Amniotic epithelial cell (primary cell): ENCODE data around the gene BRPF3.

Experiments
- DNase-seq: peaks from one replicate; pipeline ENCODE4 v3.0.0-alpha.2; 2010; ENCODE audit warnings: low read depth

The BRPF3 gene

GRCh38 chr6:36196113-36196879 lies at the start of gene BRPF3:
BRPF3 (plus strand) TSS chr6:36196744; CDS start chr6:36200323, 3,579 bp downstream.
- DNase-seq: peak; percentile 71

- DNase-seq: no peak
Observed at GRCh38 chr6:36147294-36147693, 49.2 kb upstream of the BRPF3 start.

GRCh38 chr6:36149476-36149875 lies 47.1 kb upstream of the BRPF3 start:
- DNase-seq: peak; percentile 66

- peak; percentile 81 for DNase-seq
Observed at GRCh38 chr6:36150283-36150682, 46.3 kb upstream of the BRPF3 start.

GRCh38 chr6:36154286-36154685 lies 42.3 kb upstream of the BRPF3 start:
- no peak for DNase-seq

- no peak for DNase-seq
Observed at GRCh38 chr6:36155662-36156061, 40.9 kb upstream of the BRPF3 start.

GRCh38 chr6:36160147-36160760 lies 36.3 kb upstream of the BRPF3 start:
- DNase-seq: peak; percentile 77

GRCh38 chr6:36169023-36170007 lies 27.2 kb upstream of the BRPF3 start:
- no peak for DNase-seq

- DNase-seq: no peak
Observed at GRCh38 chr6:36170704-36171103, 25.8 kb upstream of the BRPF3 start.

GRCh38 chr6:36171573-36171972 lies 25.0 kb upstream of the BRPF3 start:
- no peak for DNase-seq

GRCh38 chr6:36177166-36177565 lies 19.4 kb upstream of the BRPF3 start:
- no peak for DNase-seq

- DNase-seq: no peak
Observed at GRCh38 chr6:36178544-36178943, 18.0 kb upstream of the BRPF3 start.

- no peak for DNase-seq
Observed at GRCh38 chr6:36180126-36180525, 16.4 kb upstream of the BRPF3 start.

- no peak for DNase-seq
Observed at GRCh38 chr6:36184311-36184710, 12.2 kb upstream of the BRPF3 start.

GRCh38 chr6:36186199-36186598 lies 10.3 kb upstream of the BRPF3 start:
- DNase-seq: no peak

- no peak for DNase-seq
Observed at GRCh38 chr6:36187446-36187845, 9.1 kb upstream of the BRPF3 start.

- peak; percentile 3 for DNase-seq
Observed at GRCh38 chr6:36195471-36196112, 952 bp upstream of the BRPF3 start.

GRCh38 chr6:36196880-36197548 lies 470 bp downstream of the BRPF3 start:
- DNase-seq: peak; percentile 91

- DNase-seq: no peak
Observed at GRCh38 chr6:36197739-36198221, 1.2 kb downstream of the BRPF3 start.

GRCh38 chr6:36198986-36199385 lies 2.4 kb downstream of the BRPF3 start:
- no peak for DNase-seq
